Neural progenitor cell (in vitro differentiated cells): Measurements from ENCODE around the gene CAP1.

Source experiments
- EZH2 ChIP-seq: fragments of 200-600 bp; sonication (generic); IDR thresholded peaks from 2 replicates; pipeline ENCODE4 v1.6.1; 2017; ENCODE audit warnings: antibody characterized with exemption, mild to moderate bottlenecking, moderate library complexity
- TF ChIP-seq, protein P1 (sequence below): fragments of 200-600 bp; sonication (generic); IDR thresholded peaks from 2 replicates; pipeline ENCODE4 v1.5.1; 2017; ENCODE audit warnings: antibody characterized with exemption, mild to moderate bottlenecking

- TF ChIP-seq, protein P1, sequence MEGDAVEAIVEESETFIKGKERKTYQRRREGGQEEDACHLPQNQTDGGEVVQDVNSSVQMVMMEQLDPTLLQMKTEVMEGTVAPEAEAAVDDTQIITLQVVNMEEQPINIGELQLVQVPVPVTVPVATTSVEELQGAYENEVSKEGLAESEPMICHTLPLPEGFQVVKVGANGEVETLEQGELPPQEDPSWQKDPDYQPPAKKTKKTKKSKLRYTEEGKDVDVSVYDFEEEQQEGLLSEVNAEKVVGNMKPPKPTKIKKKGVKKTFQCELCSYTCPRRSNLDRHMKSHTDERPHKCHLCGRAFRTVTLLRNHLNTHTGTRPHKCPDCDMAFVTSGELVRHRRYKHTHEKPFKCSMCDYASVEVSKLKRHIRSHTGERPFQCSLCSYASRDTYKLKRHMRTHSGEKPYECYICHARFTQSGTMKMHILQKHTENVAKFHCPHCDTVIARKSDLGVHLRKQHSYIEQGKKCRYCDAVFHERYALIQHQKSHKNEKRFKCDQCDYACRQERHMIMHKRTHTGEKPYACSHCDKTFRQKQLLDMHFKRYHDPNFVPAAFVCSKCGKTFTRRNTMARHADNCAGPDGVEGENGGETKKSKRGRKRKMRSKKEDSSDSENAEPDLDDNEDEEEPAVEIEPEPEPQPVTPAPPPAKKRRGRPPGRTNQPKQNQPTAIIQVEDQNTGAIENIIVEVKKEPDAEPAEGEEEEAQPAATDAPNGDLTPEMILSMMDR, result no peak
- TF ChIP-seq EZH2, result no peak
Observed at GRCh38 chr1:40090652-40091355, 50.3 kb downstream of the CAP1 start.
